HCT116 (cell line): ENCODE measurements around the gene HOXA13.

ENCODE experiments used
- CBX3 ChIP-seq: IDR thresholded peaks from 2 replicates; pipeline ENCODE4 v1.6.1; 2012; ENCODE audit warnings: low read depth
- CEBPB ChIP-seq: IDR thresholded peaks from 2 replicates; pipeline ENCODE4 v1.6.1; 2012; ENCODE audit warnings: low read depth
- CTCF ChIP-seq, 3 experiments: fragments of 200-600 bp in 1 of 3; sonication (generic) in 1 of 3; IDR thresholded peaks in 2 of 3; conservative IDR thresholded peaks in 1 of 3; 2 replicates each; pipeline ENCODE4 v1.5.1; 2012 to 2017; ENCODE audit warnings: low read depth in 2 of 3, low read length in 2 of 3, antibody characterized with exemption in 1 of 3, borderline replicate concordance in 1 of 3, control low read depth in 1 of 3, mild to moderate bottlenecking in 1 of 3, mixed read lengths in 1 of 3, mixed run types in 1 of 3, moderate library complexity in 1 of 3; ENCODE audit not compliant: insufficient read depth in 1 of 3
- EGR1 ChIP-seq: IDR thresholded peaks from 2 replicates; pipeline ENCODE4 v1.6.1; 2012; ENCODE audit warnings: low read depth
- EZH2 ChIP-seq: fragments of 200-600 bp; sonication (generic); IDR thresholded peaks from 2 replicates; pipeline ENCODE4 v1.6.1; 2017; ENCODE audit warnings: antibody characterized with exemption, mixed run types
- EZH2phosphoT487 ChIP-seq: fragments of 200-600 bp; IDR thresholded peaks from 2 replicates; pipeline ENCODE4 v1.6.1; 2018; ENCODE audit warnings: antibody characterized with exemption, borderline replicate concordance
- MAX ChIP-seq: IDR thresholded peaks from 2 replicates; pipeline ENCODE4 v1.6.1; 2012
- POLR2AphosphoS5 ChIP-seq: IDR thresholded peaks from 2 replicates; pipeline ENCODE4 v1.6.1; 2011; ENCODE audit warnings: mild to moderate bottlenecking, low read depth, low read length, moderate library complexity
- SRF ChIP-seq: IDR thresholded peaks from 2 replicates; pipeline ENCODE4 v1.6.1; 2012; ENCODE audit warnings: low read depth
- YY1 ChIP-seq: IDR thresholded peaks from 2 replicates; pipeline ENCODE4 v1.6.1; 2011; ENCODE audit warnings: low read length, low read depth, moderate library complexity, mild to moderate bottlenecking; ENCODE audit not compliant: insufficient replicate concordance; ENCODE audit errors: extremely low read depth

GRCh38 chr7:27247000-27247399 lies 47.1 kb upstream of the HOXA13 start:
- no peak for TF ChIP-seq CTCF (IDR thresholded peaks at IDR 0.05 in 2 of 3, conservative IDR thresholded peaks at IDR 0.05 in 1 of 3; ENCODE audit: borderline replicate concordance in 1 of 3, insufficient read depth in 1 of 3, low read depth in 2 of 3, low read length in 2 of 3)
- no peak for TF ChIP-seq CEBPB
- TF ChIP-seq EGR1: no peak
- TF ChIP-seq POLR2AphosphoS5: no peak
- no peak for TF ChIP-seq EZH2
- TF ChIP-seq EZH2phosphoT487: no peak
- TF ChIP-seq CBX3: no peak
- no peak for TF ChIP-seq YY1
- no peak for TF ChIP-seq MAX
- no peak for TF ChIP-seq SRF
